HUES64 (cell line): ENCODE measurements around the gene ABHD13.
"Not testable (repeated sequence)": the region's sequence is repeated elsewhere in the genome, so short reads cannot be mapped to it uniquely, and the experiment has no call there.

Experiments used
- H3K27ac ChIP-seq: 2 replicates; pipeline ENCODE4 v1.7.0; 2013; ENCODE audit warnings: low read depth, low read length, inconsistent platforms
- H3K27me3 ChIP-seq: 2 replicates; pipeline ENCODE4 v1.6.1; 2013; ENCODE audit warnings: mild to moderate bottlenecking, low read length; ENCODE audit not compliant: insufficient read depth
- H3K36me3 ChIP-seq: 2 replicates; pipeline ENCODE4 v1.6.1; 2013; ENCODE audit warnings: mild to moderate bottlenecking, low read length; ENCODE audit not compliant: insufficient read depth
- H3K4me1 ChIP-seq: 2 replicates; pipeline ENCODE4 v1.6.1; 2013; ENCODE audit warnings: mild to moderate bottlenecking, low read length, moderate library complexity; ENCODE audit not compliant: insufficient read depth
- H3K4me3 ChIP-seq: 2 replicates; pipeline ENCODE4 v1.5.1; 2013; ENCODE audit warnings: mild to moderate bottlenecking, low read length, moderate library complexity
- H3K9ac ChIP-seq: 2 replicates; pipeline ENCODE4 v1.6.1; 2013; ENCODE audit warnings: mild to moderate bottlenecking, low read depth, low read length
- H3K9me3 ChIP-seq: 2 replicates; pipeline ENCODE4 v1.6.1; 2013; ENCODE audit warnings: low read depth, low read length; ENCODE audit not compliant: insufficient read depth
- WGBS: fragments of 150-250, 120-280 bp; methylation state at CpG from one replicate; pipeline ENCODE4 v1.1.7; 2013; ENCODE audit warnings: missing lambda C conversion rate; 5-methylcytosine and 5-hydroxymethylcytosine counted together

Gene ABHD13

GRCh38 chr13:108225440-108225839, 7.2 kb downstream of the ABHD13 start:
- no peak overlapping the region for H3K27ac ChIP-seq
- no peak overlapping the region for H3K9ac ChIP-seq
- H3K4me3 ChIP-seq = no peak overlapping the region
- H3K4me1 ChIP-seq = no peaks in the 10 kb centered on the region
- no peaks in the 10 kb centered on the region for H3K27me3 ChIP-seq
- peaks cover 5% of the 10 kb centered on the region for H3K36me3 ChIP-seq
- WGBS = 85% methylated on average over 1 of the region's 1 CpG
- H3K9me3 ChIP-seq = no peaks in the 10 kb centered on the region

- H3K27ac ChIP-seq = no peak overlapping the region
- H3K4me3 ChIP-seq = no peak overlapping the region
- no peaks in the 10 kb centered on the region for H3K9me3 ChIP-seq
- WGBS = 95% methylated on average over 1 of the region's 1 CpG
- H3K27me3 ChIP-seq = no peaks in the 10 kb centered on the region
- no peaks in the 10 kb centered on the region for H3K4me1 ChIP-seq
- H3K36me3 ChIP-seq = peaks cover 5% of the 10 kb centered on the region
- no peak overlapping the region for H3K9ac ChIP-seq
These were observed 8.0 kb downstream of the ABHD13 start for GRCh38 chr13:108226184-108226583.

GRCh38 chr13:108227651-108228272, 9.6 kb downstream of the ABHD13 start:
- peaks cover 5% of the 10 kb centered on the region for H3K36me3 ChIP-seq
- no peak overlapping the region for H3K4me3 ChIP-seq
- no peak overlapping the region for H3K27ac ChIP-seq
- H3K9ac ChIP-seq = no peak overlapping the region
- no peaks in the 10 kb centered on the region for H3K27me3 ChIP-seq
- H3K4me1 ChIP-seq = no peaks in the 10 kb centered on the region
- H3K9me3 ChIP-seq = no peaks in the 10 kb centered on the region
- no CpG with 5 or more reads among the region's 1 CpG for WGBS

GRCh38 chr13:108230377-108230776, 12.2 kb downstream of the ABHD13 start:
- Histone ChIP-seq H3K36me3 (peaks cover 5% of the 10 kb centered on the region), H3K4me1 (no peaks in the 10 kb centered on the region), H3K27ac (no peak overlapping the region), H3K27me3 (no peaks in the 10 kb centered on the region), H3K9me3 (no peaks in the 10 kb centered on the region), H3K9ac (no peak overlapping the region), H3K4me3 (no peak overlapping the region)

DNA sequence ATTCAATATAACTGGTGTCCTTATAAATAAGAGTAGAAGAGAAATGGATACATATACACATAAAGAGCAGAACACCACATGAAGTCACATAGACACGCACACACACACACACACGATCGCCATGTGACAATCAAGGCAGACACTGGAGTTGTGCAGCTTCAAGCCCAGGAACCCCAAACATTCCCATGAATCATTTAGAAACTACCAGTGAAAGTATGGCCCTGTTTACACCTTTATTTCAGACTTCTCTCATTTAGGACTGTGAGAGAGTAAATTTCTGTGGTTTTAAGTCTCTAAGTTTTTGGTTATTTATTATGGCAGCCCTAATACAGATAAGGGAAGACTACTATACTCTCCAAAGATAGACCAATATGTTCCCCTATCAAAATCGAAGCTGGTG, 31.0 kb downstream of the ABHD13 start:
- Histone ChIP-seq H3K27me3 (no peaks in the 10 kb centered on the region), H3K4me1 (no peaks in the 10 kb centered on the region), H3K27ac (no peak overlapping the region), H3K4me3 (no peak overlapping the region), H3K36me3 (no peaks in the 10 kb centered on the region), H3K9ac (no peak overlapping the region), H3K9me3 (no peaks in the 10 kb centered on the region)
- 97% methylated on average over 3 of the region's 4 CpGs for WGBS

DNA sequence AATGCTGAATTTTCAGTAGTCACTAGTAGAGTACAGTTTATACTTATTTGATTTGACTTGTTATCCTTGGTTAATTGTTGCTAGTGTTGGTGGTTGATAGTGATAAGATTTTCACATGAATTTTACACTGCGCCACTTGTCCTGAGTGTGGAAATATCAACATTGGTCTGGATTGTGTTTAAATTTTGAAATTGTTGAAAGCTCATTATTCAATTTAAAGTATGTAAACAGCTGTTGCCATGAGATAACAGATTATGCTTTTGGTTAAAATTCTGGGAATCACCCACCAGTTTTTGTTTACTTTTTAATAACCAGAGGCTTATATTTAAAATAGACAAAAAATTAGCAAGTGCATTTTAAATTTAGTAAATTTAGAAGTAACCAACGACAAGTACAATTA, 39.1 kb downstream of the ABHD13 start:
- Histone ChIP-seq H3K4me1 (no peaks in the 10 kb centered on the region), H3K27me3 (no peaks in the 10 kb centered on the region), H3K9me3 (no peaks in the 10 kb centered on the region), H3K4me3 (no peak overlapping the region), H3K27ac (no peak overlapping the region), H3K9ac (no peak overlapping the region), H3K36me3 (no peaks in the 10 kb centered on the region)
- 100% methylated on average over 1 of the region's 2 CpGs for WGBS

DNA sequence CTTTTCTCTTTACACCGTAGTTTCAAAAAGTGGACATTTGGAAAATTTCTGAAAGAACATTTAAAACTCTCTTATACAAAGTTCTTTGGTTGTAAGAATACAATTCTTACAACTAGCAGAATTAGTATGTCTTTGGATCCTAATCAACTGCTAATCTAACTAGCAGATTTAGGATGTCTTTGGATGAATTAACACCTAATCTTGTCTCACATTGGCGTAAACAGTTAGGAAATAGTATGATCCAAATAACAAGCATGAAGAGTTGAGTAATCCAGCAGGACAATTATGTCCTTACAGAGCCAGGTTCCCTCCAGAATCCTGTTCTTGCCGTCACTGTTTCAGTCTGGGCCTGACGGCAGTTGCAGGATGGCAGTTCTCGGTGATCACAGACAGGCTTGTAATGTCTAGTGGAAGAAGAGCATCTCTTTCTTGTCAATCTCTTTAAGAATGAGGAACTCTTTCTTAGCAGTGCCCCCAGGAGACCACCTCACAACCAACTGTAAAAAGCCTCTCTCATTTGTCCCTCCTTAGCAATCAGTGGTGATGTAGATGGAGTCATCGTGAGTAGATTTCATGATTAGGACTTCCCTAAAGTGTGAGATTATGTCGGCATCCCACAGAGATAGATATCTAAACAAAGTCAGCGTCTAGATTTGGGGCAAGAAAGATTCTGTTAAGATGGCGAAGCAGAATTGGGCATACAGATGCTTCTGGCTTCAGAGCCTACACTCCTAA, 45.6 kb downstream of the ABHD13 start:
- Histone ChIP-seq H3K9me3 (no peaks in the 10 kb centered on the region), H3K27ac (no peak overlapping the region), H3K9ac (no peak overlapping the region), H3K27me3 (no peaks in the 10 kb centered on the region), H3K4me3 (no peak overlapping the region), H3K36me3 (no peaks in the 10 kb centered on the region), H3K4me1 (no peaks in the 10 kb centered on the region)
- 90% methylated on average over 8 of the region's 9 CpGs for WGBS

DNA sequence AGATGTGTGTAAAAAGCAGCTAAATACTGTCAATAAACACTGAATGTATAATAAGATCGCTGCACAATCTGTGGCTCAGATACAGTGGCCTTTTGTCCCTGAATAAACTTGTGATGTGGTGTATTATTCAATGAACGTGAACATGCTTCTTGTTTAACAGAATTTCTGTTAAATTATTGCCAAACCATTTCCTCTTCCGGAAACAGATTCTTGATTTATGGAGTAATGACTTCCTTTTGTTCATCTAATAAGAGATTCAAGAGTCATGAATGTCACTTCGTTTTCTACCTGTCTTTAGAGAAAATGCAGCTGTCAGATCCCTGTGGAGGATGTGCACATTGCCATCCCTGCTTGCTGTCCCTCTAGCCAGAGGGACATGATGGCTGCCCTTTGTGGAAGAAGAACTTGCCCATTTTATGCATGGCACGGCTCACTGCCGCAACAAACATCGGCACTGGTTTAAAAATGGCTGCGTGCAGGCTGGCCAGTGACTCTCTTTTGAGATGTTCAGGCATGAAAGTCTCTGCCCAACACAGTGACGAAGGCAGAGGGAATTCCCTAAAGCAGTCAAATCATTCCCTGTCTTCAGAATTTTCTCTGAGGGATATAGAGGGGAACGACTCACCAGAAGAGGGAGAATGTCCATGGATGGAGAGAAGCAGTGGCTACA, 48.3 kb downstream of the ABHD13 start:
- H3K27me3 ChIP-seq = no peaks in the 10 kb centered on the region
- H3K27ac ChIP-seq = no peak overlapping the region
- H3K9ac ChIP-seq = no peak overlapping the region
- no peaks in the 10 kb centered on the region for H3K36me3 ChIP-seq
- H3K4me1 ChIP-seq = 0 out of 2 replicates have a peak, but pooled peaks cover 5% of the 10 kb centered on the region
- 89% methylated on average over 10 of the region's 10 CpGs for WGBS
- no peaks in the 10 kb centered on the region for H3K9me3 ChIP-seq
- no peak overlapping the region for H3K4me3 ChIP-seq

DNA sequence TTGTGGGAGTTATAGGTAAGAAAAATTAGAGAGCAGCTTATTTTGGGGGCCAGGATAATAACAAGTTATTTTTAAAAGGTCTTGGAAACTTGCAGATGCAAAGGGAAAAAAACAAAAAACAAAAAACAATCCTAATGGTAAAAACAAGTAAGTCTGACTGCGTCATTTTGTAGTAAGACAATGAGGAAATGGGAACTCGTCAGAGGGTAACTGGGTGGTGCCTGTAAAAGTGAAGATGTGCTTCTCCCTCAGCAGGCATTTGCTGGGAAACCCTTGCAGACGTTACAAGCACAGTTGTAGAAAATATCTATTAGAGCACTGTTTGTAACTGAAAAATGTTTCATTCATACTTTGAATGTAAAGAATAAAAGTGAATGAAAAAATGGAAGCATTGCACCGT, 49.2 kb downstream of the ABHD13 start:
- Histone ChIP-seq H3K27ac (no peak overlapping the region), H3K27me3 (no peaks in the 10 kb centered on the region), H3K9me3 (no peaks in the 10 kb centered on the region), H3K36me3 (no peaks in the 10 kb centered on the region), H3K4me1 (0 out of 2 replicates have a peak, but pooled peaks cover 7% of the 10 kb centered on the region), H3K4me3 (no peak overlapping the region), H3K9ac (no peak overlapping the region)
- 92% methylated on average over 3 of the region's 4 CpGs for WGBS

DNA sequence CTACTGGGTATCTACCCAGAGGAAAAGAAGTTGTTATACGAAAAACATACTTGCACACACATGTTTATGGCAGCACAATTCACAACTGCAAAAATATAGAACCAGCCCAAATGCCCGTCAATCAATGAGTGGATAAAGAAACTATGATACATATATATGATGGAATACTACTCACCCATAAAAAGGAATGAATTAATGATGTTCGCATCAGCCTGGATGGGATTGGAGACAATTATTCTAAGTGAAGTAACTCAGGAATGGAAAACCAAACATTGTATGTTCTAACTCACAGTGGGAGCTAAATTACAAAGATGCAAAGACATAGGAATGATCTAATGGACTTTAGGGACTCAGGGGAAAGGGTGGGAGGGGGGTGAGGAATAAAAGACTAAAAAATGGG, 49.7 kb downstream of the ABHD13 start:
- WGBS = 90% methylated on average over 2 of the region's 3 CpGs
- not testable (repeated sequence) for H3K27ac ChIP-seq

GRCh38 chr13:108268466-108269112, 50.4 kb downstream of the ABHD13 start:
- no peaks in the 10 kb centered on the region for H3K9me3 ChIP-seq
- 0 out of 2 replicates have a peak, but pooled peaks cover 9% of the 10 kb centered on the region for H3K4me1 ChIP-seq
- no peaks in the 10 kb centered on the region for H3K36me3 ChIP-seq
- H3K27me3 ChIP-seq = no peaks in the 10 kb centered on the region
- no peak overlapping the region for H3K9ac ChIP-seq
- H3K4me3 ChIP-seq = no peak overlapping the region
- H3K27ac ChIP-seq = no peak overlapping the region
- WGBS = 67% methylated on average over 4 of the region's 4 CpGs

More for the DNA sequence above, 49.7 kb downstream of the ABHD13 start:
- H3K27me3 ChIP-seq, H3K9ac ChIP-seq, H3K4me1 ChIP-seq, H3K36me3 ChIP-seq, H3K9me3 ChIP-seq, H3K4me3 ChIP-seq: not testable (repeated sequence)
